CD1c-positive myeloid dendritic cell (primary cell): Measurements from ENCODE around the gene PATJ.
"Not testable (repeated sequence)": the region's sequence is repeated elsewhere in the genome, so short reads cannot be mapped to it uniquely, and the experiment has no call there.

Source experiments
- DNase-seq: peaks from one replicate; pipeline ENCODE4 v3.0.0-alpha.2; 2016; ENCODE audit errors: extremely low spot score

The PATJ gene

DNA sequence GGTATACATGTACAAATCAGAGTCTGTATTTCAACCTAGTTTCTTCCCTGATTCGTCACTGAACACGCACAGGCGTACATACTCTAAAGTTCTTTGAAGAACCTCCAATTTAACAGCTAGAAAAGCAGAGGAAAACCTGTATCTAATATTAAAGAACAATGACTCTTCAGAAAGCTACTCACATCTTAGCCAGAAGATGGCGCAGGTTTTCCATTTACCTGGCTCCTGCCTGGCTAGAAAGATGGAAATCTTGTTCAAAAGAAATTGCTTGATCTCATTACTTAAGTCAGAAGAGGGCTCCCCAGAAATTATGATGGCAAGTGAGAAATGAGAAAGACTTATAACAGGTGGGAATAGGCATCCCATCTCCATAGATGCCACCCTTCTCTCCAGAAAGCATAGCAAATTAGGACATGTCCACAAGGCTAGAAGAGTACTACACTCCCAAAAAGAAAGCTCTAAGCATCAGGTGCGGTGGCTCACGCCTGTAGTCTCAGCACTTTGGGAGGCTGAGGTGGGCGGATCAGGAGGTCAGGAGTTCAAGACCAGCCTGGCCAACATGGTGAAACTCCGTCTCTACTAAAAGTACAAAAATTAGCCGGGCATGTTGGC lies 433.4 kb downstream of the PATJ start:
- DNase-seq = peak; percentile 60

DNA sequence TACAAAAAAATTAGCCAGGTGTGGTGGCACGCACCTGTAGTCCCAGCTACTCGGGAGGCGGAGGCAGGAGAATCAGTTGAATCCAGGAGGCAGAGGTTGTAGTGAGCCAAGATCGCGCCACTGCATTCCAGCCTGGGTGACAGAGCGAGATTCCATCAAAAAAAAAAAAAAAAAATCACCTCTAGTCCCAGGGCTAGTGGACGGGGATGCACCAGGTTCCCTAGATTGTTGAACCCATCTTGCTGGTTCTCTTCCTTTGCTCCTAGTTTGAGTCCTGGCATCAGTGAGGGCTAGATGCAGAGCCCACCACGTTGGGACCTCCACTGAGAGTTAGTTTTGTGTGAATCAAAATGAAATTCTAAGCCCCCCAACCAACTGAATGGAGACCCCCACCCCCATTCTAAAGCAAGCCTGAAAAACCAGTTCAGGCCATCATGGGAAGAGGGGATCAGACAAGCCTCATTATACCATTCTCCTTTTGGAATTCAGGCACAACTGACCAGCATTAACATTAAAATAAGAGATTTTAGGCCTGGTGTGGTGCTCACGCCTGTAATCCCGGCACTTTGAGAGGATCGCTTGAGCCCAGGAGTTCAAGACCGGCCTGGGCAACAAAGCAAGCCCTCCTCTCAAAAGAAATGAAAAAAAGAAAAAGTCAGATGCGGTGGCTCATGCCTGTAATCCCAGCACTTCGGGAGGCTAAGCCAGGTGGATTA lies 434.5 kb downstream of the PATJ start:
- DNase-seq = no peak

DNA sequence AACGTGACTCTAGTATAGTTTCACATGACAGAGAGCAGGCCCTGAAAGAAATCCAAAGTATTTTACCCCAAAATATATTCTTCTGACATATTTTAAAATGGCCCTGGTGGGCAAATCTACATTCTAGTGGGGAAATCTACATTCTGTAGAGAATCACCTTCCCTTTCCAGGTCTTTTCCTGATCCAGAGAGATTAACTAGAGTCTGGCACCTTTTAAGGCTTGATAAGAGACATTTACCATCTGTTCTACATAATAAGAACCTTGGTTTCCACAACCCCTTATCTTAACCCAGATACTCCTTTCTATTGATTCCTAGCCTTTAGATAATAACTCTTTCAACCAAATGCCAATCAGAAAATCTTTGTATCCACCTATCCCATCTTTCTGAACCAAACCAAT lies 435.3 kb downstream of the PATJ start:
- DNase-seq = no peak

DNA sequence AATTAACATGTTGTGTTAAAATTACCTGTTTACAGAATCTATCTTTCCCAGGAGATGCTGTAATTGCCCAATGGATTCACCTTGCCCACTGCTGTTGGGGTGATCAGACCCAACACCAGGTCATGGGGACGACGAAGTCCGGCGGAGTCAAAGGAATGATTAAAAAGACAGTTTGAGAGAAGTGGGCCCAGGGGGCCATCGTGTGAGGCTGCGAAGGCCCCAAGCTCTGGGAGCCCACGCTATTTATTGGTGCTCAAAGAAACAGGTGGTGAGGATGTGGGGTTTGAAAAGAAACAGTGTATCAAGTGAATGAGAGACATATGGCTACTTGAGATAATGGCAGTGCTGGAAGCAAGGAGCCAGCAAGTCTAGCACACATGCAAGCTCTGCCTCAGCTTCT lies 436.1 kb downstream of the PATJ start:
- DNase-seq = no peak

DNA sequence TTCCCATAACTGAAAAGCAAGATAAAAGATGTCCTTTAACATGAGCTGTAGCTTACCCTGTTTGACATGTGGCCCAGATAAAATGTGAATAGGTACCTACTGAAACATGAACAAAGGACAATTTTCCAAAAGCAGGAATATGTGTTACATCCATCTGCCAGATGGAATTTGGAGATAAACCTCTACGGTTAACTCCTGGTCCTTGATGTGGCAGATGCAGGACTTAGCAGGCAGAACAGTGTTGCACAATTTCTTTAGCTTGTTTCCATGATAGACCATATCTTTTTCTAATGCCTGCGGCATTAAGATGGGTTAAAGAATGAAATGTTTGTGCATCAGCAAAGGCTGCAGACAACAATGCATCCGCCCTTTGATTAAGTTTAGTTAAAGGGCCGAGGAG lies 437.8 kb downstream of the PATJ start:
- not testable (repeated sequence) for DNase-seq

DNA sequence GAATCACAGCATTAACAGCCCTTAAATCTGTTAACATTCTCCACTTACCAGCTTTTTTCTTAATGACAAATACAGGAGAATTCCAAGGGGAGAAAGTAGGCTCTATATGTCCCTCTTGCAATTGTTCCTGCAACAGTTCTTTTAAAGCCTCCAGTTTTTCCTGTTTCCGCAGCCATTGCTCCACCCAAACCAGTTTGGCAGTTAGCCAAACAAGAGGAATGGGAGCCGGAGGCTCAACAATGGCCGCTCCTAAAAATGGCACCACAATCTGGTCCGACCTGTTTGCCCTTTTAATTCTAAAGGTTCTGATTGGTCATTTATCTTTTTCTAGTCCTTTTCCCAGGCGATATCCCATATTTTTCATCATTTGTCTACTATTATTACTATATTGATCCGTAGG lies 438.4 kb downstream of the PATJ start:
- DNase-seq = no peak

DNA sequence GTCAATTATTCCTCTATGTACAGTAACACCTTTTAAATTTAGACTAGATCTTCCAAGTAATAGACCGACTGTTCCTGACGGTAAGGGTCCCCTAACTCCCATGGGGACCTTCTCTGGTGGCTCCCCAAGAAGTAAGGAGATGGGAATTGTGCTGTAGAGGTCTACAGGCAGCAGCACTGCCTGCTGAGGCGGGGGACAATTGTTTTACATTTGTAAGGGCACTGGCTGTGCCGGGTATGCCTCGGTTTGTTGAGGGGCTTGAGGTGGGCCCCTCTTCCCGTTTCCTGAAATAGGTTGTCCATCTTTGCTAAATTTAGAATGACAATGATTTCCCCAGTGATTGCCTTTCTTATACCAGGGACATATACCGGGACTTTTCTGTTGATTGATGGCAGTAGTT lies 439.3 kb downstream of the PATJ start:
- DNase-seq = no peak

DNA sequence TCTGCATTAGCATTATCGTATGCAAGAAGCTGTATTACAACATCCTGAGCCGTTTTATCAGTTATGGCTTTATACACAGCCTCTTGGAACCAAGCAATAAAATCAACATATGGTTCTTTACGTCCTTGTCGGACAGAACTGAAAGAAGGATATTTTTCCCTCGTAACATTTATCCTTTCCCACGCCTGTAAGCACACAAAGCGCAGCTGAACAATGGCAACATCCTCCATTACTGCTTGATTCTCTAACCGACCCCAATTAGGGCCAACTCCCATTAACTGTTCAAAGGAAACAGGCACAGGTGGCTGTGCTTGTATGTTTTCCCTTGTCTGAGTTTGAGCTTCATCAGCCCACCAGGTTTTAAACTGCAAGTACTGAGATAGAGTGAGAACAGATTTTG lies 439.9 kb downstream of the PATJ start:
- not testable (repeated sequence) for DNase-seq

DNA sequence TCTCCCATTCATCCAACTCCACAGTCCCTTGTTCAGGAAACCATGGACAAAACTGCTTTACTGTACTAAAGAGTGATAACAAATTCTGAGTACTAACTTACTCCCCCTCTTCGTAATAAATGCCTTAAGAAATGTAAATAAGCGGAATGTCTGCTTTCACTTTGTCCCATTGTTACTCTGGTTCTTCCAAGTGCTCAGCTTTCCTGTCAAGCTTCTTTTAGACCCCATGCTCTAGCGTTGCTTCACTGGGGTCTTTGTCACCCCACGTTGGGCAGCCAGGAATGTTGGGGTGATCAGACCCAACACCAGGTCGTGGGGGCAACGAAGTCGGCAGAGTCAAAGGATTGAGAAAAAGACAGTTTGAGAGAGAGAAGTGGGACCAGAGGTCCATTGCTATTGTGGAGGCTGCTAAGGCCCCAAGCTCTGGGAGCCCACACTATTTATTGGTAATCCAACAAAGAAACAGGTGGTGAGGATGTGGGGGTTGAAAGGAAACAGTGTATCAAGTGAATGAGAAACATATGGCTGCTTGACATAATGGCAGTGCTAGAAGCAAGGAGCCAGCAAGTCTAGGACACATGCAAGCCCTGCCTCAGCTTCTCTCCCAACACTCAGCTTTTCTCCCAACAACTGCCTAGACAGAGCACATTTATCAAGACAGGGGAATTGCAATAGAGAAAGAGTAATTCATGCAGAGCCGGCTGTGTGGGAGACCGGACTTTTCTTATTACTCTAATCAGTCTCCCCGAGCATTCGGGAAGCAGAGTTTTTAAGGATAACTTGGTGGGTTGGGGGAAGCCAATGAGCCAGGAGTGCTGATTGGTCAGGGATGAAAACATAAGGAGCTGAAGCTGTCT lies 441.1 kb downstream of the PATJ start:
- not testable (repeated sequence) for DNase-seq

DNA sequence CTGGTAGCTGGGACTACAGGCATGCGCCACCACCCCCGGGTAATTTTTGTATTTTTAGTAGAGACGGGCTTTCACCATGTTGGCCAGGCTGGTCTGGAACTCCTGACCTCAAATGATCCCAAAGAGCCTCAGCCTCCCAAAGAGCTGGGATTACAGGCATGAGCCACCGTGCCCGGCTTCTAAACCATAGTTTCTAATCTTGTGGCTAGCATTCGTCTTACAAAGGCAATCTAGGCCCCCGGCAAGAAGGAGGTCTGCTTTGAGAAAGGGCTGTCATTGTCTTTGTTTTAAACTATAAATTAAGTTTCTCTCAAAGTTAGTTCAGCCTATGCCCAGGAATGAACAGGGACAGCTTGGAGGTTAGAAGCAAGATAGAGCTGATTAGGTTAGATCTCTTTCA lies 442.1 kb downstream of the PATJ start:
- no peak for DNase-seq

DNA sequence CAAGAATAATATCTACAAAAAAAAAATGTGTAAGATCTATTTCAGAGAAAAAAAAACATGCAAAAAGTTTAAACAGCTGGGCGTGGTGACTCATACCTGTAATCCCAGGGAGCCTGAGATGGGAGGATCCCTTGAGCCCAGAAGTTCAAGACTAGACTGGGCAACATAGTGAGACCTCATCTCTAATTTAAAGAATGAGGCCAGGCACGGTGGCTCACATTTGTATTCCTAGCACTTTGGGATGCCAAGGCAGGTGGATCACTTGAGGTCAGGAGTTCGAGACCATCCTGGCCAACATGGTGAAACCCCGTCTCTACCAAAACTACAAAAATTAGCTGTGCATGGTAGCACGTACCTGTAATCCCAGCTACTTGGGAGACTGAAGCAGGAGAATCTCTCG lies 443.0 kb downstream of the PATJ start:
- DNase-seq = not testable (repeated sequence)

DNA sequence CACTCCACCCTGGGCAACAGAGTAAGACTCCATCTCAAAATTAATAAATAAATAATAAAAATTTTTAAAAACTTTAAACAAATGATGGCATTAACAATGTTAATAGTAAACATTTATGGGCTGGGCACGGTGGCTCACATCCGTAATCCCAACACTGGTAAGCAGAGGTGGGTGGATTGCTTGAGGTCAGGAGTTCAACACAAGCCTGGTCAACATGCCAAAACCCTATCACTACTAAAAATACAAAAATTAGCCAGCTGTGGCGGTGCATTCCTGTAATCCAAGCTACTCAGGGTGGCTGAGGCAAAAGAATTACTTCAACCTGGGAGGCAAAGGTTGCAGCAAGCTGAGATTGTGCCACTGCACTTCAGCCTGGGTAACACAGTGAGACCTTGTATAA lies 443.4 kb downstream of the PATJ start:
- no peak for DNase-seq

DNA sequence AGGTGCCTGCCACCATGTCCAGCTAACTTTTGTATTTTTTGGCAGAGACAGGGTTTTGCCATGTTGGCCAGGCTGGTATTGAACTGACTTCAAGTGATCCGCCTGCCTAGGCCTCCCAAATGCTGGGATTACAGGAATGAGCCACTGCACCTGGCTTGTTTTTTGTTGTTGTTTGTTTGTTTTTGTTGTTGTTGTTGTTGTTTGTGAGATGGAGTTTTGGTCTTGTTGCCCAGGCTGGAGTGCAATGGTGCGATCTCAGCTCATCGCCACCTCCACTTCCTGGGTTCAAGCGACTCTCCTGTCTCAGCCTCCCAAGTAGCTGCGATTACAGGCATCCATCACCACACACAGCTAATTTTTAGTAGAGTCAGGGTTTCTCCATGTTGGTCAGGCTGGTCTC lies 445.3 kb downstream of the PATJ start:
- no peak for DNase-seq

DNA sequence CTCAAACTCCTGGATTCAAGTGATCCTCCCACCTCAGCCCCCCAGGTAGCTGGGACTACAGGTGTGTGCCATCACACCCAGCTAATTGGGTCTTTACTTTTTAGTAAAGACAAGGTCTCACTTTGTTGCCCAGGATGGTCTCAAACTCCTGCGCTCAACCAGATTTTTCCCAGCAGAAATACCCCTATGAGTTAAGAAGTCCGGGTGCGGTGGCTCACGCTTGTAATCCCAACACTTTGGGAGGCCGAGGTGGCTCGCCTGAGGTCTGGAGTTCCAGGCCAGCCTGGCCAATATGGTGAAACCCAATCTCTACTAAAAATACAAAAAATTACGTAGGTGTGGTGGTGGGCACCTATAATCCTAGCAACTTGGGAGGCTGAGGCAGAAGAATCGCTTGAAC lies 445.8 kb downstream of the PATJ start:
- DNase-seq = no peak

DNA sequence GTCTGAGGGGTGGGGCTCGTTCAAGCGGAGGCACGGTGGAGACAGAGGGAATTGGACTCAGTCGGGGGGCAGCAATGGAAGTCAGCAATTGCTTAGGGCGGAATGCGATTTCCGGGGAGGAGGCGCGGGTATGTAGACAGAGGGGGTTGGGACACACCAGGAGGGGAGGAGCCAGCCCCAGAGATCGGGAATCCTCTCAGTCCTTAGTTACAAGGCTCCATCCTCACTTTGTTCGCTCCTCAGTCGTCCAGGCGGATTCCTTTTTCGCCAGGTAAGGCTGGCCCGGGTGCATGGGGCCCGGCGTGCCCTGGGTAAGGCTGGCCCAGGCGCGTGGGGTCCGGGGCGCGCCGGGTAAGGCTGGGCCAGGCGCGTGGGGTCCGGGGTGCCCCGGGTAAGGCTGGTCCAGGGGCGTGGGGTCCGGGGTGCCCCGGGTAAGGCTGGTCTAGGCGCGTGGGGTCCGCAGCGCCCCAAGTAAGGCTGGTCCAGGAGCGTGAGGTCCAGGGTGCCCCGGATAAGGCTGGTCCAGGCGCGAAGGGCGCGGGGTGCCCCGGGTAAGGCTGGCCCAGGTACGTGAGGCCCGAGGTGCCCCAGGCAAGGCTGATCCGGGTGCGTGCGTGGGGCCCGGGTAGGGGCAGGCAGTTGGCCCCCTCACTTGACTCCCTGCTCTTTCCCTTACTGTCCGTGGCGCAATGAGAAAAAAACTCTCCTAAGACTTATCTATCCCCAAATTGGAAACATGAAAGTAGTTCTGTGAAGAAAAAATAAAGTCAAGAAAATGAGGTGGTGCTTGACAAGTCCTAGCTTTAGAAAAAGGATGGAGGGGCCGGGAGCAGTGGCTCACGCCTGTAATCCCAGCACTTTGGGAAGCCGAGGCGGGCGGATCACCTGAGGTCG lies 452.6 kb downstream of the PATJ start, which contains the start of gene L1TD1:
TSS of gene L1TD1 (plus strand) at position 199 of the 894 bp plus-strand sequence. CDS start 11,780 bp downstream, outside the sequence.
- no peak for DNase-seq

DNA sequence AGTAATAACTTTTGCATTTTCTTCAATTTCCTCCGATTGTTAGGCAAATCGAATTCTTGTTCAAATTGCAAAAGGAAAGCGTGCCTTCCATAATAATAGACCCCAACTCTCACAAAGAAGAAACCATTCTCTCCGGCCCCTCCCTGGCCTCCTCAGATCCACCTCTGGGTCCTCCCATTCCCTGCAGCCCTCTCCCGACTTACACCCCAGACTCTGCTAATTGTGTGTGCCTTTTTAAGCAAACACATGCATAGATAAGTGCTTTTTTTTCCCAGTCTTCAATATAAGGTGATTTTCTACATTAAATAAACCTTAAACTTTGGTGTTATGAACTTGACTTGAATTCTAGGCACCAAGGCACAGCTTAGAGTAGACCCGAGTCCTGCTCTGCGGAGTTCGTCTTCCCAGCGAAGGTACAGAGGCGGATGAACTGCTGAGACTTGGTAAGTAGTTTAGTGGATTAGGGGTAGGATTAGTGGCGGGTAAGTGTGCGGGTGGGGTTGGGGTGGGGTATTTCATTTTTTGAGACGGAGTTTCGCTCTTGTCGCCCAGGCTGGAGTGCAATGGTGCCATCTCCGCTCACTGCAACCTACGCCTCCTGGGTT lies 453.9 kb downstream of the PATJ start:
- no peak for DNase-seq

DNA sequence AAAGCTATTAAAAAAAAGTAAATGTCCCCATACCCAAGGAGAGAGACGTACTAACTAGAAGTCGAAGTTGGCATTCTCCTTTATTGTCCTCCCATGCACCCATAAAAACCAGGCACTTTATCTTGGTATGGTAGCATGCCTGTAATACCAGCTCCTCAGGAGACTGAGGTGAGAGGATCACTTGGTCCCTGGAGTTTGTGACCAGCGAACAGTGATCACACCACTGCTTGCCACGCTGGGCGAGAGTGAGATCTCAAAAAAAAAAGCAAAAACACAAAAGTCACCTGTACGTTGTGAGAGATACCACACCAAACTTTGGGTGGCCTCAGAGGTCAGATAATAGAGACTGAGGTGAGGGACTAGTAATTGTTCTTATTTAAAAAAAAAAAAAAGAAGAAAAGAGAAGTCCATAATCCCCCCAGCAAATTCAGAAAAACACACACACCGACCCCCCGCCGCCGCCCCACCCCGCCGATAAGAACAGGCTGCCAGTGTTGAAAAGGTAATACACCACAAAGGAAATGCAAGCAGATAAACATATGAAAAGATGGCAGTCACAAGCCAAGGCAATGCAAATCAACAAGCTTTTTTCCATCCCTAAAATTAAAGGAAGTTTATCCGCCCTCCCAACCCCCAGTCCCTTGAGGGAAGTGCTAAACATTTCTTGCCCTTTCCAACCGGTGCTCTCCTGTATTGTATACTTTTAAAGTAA lies 455.9 kb downstream of the PATJ start:
- peak; percentile 5 for DNase-seq

DNA sequence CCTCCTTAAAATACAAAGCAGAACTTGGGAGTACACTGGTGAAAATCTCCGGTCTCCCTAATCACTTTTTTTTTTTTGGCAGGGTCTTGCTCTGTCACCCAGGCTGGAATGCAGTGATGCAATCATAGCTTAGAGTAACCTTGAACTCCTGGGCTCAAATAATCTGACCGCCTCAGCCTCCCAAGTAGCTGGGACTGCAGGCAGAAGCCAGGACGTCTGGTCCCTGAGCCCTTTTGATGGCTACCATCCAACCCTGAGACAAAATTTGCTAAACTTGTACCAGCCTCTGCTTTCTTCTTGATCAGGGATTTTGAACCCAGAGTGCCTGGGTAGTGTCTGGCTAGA lies 456.5 kb downstream of the PATJ start:
- no peak for DNase-seq

DNA sequence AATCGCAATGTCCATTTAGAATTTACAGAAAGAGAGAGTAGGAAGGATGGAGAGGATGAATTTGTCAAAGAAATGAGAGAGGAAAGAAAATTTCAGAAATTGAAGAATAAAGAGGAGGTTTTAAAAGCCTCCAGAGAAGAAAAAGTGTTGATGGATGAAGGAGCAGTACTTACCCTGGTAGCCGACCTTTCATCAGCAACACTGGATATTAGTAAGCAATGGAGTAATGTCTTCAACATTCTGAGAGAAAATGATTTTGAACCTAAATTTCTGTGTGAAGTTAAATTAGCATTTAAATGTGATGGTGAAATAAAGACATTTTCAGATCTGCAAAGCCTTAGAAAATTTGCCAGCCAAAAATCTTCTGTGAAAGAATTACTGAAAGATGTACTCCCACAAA lies 464.9 kb downstream of the PATJ start:
- no peak for DNase-seq

DNA sequence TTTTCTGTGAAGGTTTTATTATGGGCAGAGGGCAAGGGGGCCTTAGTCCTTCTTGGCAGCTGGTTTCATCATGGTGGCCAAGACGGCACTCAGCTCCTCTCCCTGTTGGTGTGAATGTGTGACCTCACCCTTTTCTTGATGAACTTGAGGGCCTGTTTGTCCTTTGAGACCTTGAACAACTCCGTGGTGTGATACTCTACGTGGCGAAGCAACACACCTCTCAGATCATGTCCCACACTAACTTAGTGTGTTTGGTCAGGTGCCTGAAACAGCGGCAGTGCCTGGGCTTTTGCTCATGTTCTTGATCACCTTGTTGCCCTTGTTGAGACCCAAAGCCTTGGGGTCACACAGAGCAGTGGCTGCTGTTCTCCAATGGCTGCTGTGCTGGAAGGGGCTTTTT lies 465.8 kb downstream of the PATJ start:
- DNase-seq = no peak

DNA sequence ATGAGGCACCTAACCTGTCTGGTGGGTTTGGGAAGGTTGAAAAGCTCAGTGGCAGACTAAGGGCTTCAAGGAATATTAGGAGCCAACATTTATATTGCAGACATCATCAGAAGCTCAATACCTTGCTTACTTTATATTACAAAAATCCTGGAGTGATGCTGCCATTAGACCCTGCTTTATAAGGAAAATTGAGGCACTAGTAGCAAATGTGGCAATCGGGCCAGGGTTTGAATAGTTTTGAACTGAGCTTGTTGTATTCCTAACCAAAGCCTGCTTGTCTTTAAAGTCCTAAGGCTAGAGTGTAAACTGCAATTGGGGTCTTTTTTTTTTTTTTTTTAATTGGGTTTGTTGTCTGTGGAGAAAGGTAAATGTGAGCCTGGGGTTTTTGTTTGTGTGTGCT lies 466.7 kb downstream of the PATJ start:
- DNase-seq = no peak
